ENCODE results near the gene POU1F1. TPM values are rescaled to one million over a fixed set of nuclear protein-coding genes. Genes with fewer than 3 reads are reported as not detected.

The POU1F1 gene, protein sequence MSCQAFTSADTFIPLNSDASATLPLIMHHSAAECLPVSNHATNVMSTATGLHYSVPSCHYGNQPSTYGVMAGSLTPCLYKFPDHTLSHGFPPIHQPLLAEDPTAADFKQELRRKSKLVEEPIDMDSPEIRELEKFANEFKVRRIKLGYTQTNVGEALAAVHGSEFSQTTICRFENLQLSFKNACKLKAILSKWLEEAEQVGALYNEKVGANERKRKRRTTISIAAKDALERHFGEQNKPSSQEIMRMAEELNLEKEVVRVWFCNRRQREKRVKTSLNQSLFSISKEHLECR
- total RNA-seq (2012; rRNA removed) (not detected in 2 replicates), polyA plus RNA-seq (2012; rRNA removed) (not detected in 2 replicates), Bru-seq, nascent RNA (not detected), BruChase-seq, experiment 1, labeled RNA remaining after a 6-hour chase (not detected), BruChase-seq, experiment 2, labeled RNA remaining after a 2-hour chase (not detected)
- not detected in 2 replicates for polyA plus RNA-seq (2012; cell fraction: cytosol; rRNA removed)
- polyA plus RNA-seq (2012; cell fraction: nucleus; rRNA removed; ENCODE audit: low replicate concordance) = not detected in 2 replicates
- long read RNA-seq = 0 reads

DNA sequence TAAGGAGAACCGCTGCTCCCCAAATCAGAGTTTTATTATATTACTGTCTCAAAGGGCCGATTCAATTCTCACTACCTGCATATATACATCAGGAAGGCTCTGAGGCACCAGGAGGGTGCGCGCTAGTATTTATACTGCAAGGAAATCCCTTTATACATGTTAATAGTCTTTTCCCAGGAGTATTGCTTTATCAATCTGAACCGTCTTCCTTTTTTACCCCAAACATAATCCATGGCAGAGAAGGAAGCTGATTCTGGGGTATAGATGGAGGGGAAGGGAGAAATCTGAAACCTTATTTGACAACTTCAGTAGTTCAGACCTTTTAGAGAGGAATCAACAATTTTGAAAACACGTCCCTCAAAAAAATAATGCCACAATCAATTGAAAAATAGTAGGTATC lies at the start of gene POU1F1:
Gene POU1F1, minus strand, starts transcription at position 101 of the 400 bp plus-strand sequence. CDS start 122 bp downstream, outside the sequence.
- TF ChIP-seq FOS (IDR thresholded peaks at IDR 0.05; ENCODE audit: low read depth, low read length) = no peak
- TF ChIP-seq RFX5 (IDR thresholded peaks at IDR 0.05; ENCODE audit: low read depth, low read length) = no peak
- TF ChIP-seq, protein P1, sequence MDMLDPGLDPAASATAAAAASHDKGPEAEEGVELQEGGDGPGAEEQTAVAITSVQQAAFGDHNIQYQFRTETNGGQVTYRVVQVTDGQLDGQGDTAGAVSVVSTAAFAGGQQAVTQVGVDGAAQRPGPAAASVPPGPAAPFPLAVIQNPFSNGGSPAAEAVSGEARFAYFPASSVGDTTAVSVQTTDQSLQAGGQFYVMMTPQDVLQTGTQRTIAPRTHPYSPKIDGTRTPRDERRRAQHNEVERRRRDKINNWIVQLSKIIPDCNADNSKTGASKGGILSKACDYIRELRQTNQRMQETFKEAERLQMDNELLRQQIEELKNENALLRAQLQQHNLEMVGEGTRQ (IDR thresholded peaks at IDR 0.05; ENCODE audit: low read depth, low read length) = no peak
- TF ChIP-seq SMC3 (IDR thresholded peaks at IDR 0.05; ENCODE audit: low read depth, low read length) = no peak
- TF ChIP-seq NFE2L2 (IDR thresholded peaks at IDR 0.05; ENCODE audit: low read depth, low read length) = no peak
- TF ChIP-seq BHLHE40 (IDR thresholded peaks at IDR 0.05; ENCODE audit: low read depth, low read length) = no peak
- no peak for TF ChIP-seq RAD21 (IDR thresholded peaks at IDR 0.05; ENCODE audit: low read length)
- TF ChIP-seq CHD1 (IDR thresholded peaks at IDR 0.05; ENCODE audit: low read depth, low read length) = no peak
- no peak for TF ChIP-seq RCOR1 (IDR thresholded peaks at IDR 0.05; ENCODE audit: insufficient replicate concordance, low read length)
- no peak for TF ChIP-seq MXI1 (IDR thresholded peaks at IDR 0.05; ENCODE audit: borderline replicate concordance, low read depth, low read length)
- no peak for TF ChIP-seq POLR2A (IDR thresholded peaks at IDR 0.05; ENCODE audit: low read depth, low read length)
- TF ChIP-seq, protein P2, sequence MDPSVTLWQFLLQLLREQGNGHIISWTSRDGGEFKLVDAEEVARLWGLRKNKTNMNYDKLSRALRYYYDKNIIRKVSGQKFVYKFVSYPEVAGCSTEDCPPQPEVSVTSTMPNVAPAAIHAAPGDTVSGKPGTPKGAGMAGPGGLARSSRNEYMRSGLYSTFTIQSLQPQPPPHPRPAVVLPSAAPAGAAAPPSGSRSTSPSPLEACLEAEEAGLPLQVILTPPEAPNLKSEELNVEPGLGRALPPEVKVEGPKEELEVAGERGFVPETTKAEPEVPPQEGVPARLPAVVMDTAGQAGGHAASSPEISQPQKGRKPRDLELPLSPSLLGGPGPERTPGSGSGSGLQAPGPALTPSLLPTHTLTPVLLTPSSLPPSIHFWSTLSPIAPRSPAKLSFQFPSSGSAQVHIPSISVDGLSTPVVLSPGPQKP (IDR thresholded peaks at IDR 0.05; ENCODE audit: borderline replicate concordance, low read depth, low read length) = no peak
- no peak for TF ChIP-seq MAZ (IDR thresholded peaks at IDR 0.05; ENCODE audit: borderline replicate concordance, low read depth, low read length)
- Histone ChIP-seq H3K23ac (ENCODE audit: low read depth, low read length) (no peak within 1 kb of the TSS), H3K9ac (ENCODE audit: low read depth, low read length) (no peak within 1 kb of the TSS), H2BK15ac (ENCODE audit: low read depth, low read length) (no peak within 1 kb of the TSS), H2BK5ac (ENCODE audit: low read depth, low read length, poor library complexity, severe bottlenecking) (no peak within 1 kb of the TSS), H3K56ac (ENCODE audit: extremely low read depth, insufficient read depth, low read length) (no peak within 1 kb of the TSS), H2AFZ (replicated peaks; ENCODE audit: low read length, poor library complexity) (no peak within 1 kb of the TSS), H3K36me3 (ENCODE audit: control insufficient read depth, insufficient read depth, low read length) (no peaks in the 10 kb centered on the region), H3K18ac (ENCODE audit: low read depth, low read length) (no peak within 1 kb of the TSS), H2AK5ac (ENCODE audit: low read depth, low read length) (no peak within 1 kb of the TSS), H4K8ac (ENCODE audit: low read depth in 2 of 2, low read length in 2 of 2) (no peak within 1 kb of the TSS), H3K4me2 (ENCODE audit: low read depth, low read length) (no peak within 1 kb of the TSS), H4K20me1 (ENCODE audit: insufficient read depth, low read length) (no peaks in the 10 kb centered on the region), H3K4me3 (ENCODE audit: insufficient read depth, low read depth, low read length) (no peak within 1 kb of the TSS), H2BK120ac (ENCODE audit: low read depth, low read length) (no peak within 1 kb of the TSS), H2BK20ac (ENCODE audit: low read depth, low read length) (no peak within 1 kb of the TSS), H3K4me1 (ENCODE audit: control insufficient read depth, insufficient read depth, low read length) (no peaks in the 10 kb centered on the region), H3K79me1 (ENCODE audit: low read depth in 1 of 2, low read length in 2 of 2) (no peaks in the 10 kb centered on the region), H3K9me1 (ENCODE audit: insufficient read depth, low read length) (no peaks in the 10 kb centered on the region), H3K27me3 (ENCODE audit: control insufficient read depth, insufficient read depth, low read length) (no peaks in the 10 kb centered on the region), H3K4ac (ENCODE audit: low read depth, low read length) (no peak within 1 kb of the TSS), H2AK9ac (replicated peaks; ENCODE audit: low read depth, low read length, poor library complexity) (no peak within 1 kb of the TSS), H3K14ac (replicated peaks; ENCODE audit: low read depth, low read length) (no peak within 1 kb of the TSS), H3K9me3 (ENCODE audit: control insufficient read depth, insufficient read depth, low read length) (no peaks in the 10 kb centered on the region), H4K91ac (ENCODE audit: insufficient read depth, low read depth, low read length) (no peak within 1 kb of the TSS), H4K5ac (ENCODE audit: low read depth, low read length) (no peak within 1 kb of the TSS), H3K27ac (ENCODE audit: insufficient read depth, low read length) (no peak within 1 kb of the TSS)
- intact Hi-C loops (cut with micrococcal nuclease) (no loop called here), dilution Hi-C loops (cut with HindIII; ENCODE audit: low sequenced_read_pairs, unreplicated experiment) (no loop called here), in situ Hi-C loops (cut with MboI; ENCODE audit: low sequenced_read_pairs) (no loop called here)
- DNase-seq = no peak
- ChIA-PET CTCF (interaction anchor here (0.9 to 2.3 kb wide), 2 partner anchors 17 kb away, joined by 3 to 9 read pairs; no protein-coding TSS in a partner anchor), POLR2A (ENCODE audit: unreplicated experiment) (no interaction called here)
- BruUV-seq (replicated peaks) = no TSS peak
- WGBS, 2 experiments (ENCODE audit: extremely low coverage in 2 of 2, insufficient read length in 1 of 2) = no CpG with 5 or more reads among the region's 6 CpGs
- no peak for ATAC-seq (ENCODE audit: low read depth)

Data from IMR-90 (cell line).